Left forelimb (tissue), 1 donor: ENCODE measurements around the gene CST3.
A peak's percentile ranks its signal among the peaks of the same experiment; 100 is the strongest.
"Not testable (repeated sequence)": the region's sequence is repeated elsewhere in the genome, so short reads cannot be mapped to it uniquely, and the experiment has no call there.

Experiments used
- DNase-seq: peaks from one replicate; pipeline ENCODE4 v3.0.0-alpha.2; 2018; ENCODE audit warnings: low spot score

The CST3 gene

GRCh38 chr20:23637282-23638221 is at the start of gene CST3:
CST3 (minus strand) TSS chr20:23637955; CDS start chr20:23637862, 93 bp downstream.
- peak; percentile 90 for DNase-seq

- no peak for DNase-seq
Measured at GRCh38 chr20:23686046-23686750, 48.4 kb upstream of the CST3 start.

- not testable (repeated sequence) for DNase-seq
Measured at GRCh38 chr20:23685529-23685896, 47.8 kb upstream of the CST3 start.

- DNase-seq: no peak
Measured at GRCh38 chr20:23684261-23684660, 46.5 kb upstream of the CST3 start.

- DNase-seq: no peak
Measured at GRCh38 chr20:23683807-23684206, 46.1 kb upstream of the CST3 start.

GRCh38 chr20:23683281-23683680 is 45.5 kb upstream of the CST3 start:
- no peak for DNase-seq

- DNase-seq: no peak
Measured at GRCh38 chr20:23680146-23680545, 42.4 kb upstream of the CST3 start.

- no peak for DNase-seq
Measured at GRCh38 chr20:23679133-23680092, 41.7 kb upstream of the CST3 start.

GRCh38 chr20:23673209-23673608 is 35.5 kb upstream of the CST3 start:
- no peak for DNase-seq

GRCh38 chr20:23672158-23672557 is 34.4 kb upstream of the CST3 start:
- no peak for DNase-seq

GRCh38 chr20:23671479-23671878 is 33.7 kb upstream of the CST3 start:
- no peak for DNase-seq

- no peak for DNase-seq
Measured at GRCh38 chr20:23670361-23670760, 32.6 kb upstream of the CST3 start.

- no peak for DNase-seq
Measured at GRCh38 chr20:23669866-23670265, 32.1 kb upstream of the CST3 start.

- DNase-seq: no peak
Measured at GRCh38 chr20:23669327-23669726, 31.6 kb upstream of the CST3 start.

GRCh38 chr20:23668477-23668951 is 30.8 kb upstream of the CST3 start:
- no peak for DNase-seq

GRCh38 chr20:23667666-23668065 is 29.9 kb upstream of the CST3 start:
- no peak for DNase-seq

- no peak for DNase-seq
Measured at GRCh38 chr20:23666698-23667097, 28.9 kb upstream of the CST3 start.

GRCh38 chr20:23666189-23666588 is 28.4 kb upstream of the CST3 start:
- DNase-seq: no peak

- no peak for DNase-seq
Measured at GRCh38 chr20:23664954-23665353, 27.2 kb upstream of the CST3 start.

GRCh38 chr20:23664046-23664445 is 26.3 kb upstream of the CST3 start:
- DNase-seq: not testable (repeated sequence)

GRCh38 chr20:23663180-23663579 is 25.4 kb upstream of the CST3 start:
- no peak for DNase-seq
